GM18519 (cell line): ENCODE results near the gene MARCHF10.

Experiments used
- ATAC-seq: cut with Tn5 transposase; IDR thresholded peaks from one replicate; pipeline ENCODE4 v1.9.1; 2021; ENCODE audit warnings: mild to moderate bottlenecking, moderate library complexity; ENCODE audit not compliant: unreplicated experiment, low FRiP score

The MARCHF10 gene

GRCh38 chr17:62684179-62684578 lies 123.9 kb downstream of the MARCHF10 start:
- no peak for ATAC-seq

- ATAC-seq = no peak
Observed at GRCh38 chr17:62681939-62682381, 126.2 kb downstream of the MARCHF10 start.

DNA sequence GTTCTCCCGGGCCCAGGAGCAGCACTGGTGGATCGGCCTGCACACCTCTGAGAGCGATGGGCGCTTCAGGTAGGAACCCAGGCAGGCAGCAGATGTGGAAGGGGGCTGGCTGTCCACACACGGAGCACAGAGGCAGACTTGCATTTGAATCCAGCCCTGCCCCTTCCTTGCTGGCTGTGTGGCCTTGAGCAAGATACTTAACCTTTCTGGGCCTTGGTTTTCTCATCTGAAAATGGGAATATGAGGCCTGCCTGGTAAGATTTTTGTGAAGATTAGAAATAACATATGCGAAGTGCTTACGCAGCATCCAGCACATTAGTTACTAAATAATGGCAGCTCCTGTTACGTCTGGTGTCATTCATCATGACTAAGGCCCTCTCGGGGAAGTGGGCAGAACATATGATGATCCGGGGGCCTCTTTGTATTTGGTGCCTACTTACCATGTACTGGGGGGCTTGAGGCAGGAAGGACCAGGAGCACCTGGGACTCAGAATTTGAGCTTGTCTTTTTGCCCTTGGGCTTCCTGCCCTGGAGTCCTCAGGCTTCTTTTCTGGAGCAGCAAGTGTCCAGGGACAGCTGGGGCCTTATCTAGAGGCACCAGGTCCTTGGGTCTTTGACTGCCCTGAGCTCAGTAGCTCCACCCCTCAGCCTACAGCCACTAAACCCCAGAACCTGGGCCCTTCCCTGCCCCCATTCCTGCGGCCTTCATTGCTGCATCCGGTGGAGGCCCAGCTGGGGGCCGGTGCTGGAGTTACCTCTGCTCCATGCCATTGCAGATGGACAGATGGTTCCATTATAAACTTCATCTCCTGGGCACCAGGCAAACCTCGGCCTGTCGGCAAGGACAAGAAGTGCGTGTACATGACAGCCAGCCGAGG lies 126.8 kb downstream of the MARCHF10 start:
- ATAC-seq = no peak

DNA sequence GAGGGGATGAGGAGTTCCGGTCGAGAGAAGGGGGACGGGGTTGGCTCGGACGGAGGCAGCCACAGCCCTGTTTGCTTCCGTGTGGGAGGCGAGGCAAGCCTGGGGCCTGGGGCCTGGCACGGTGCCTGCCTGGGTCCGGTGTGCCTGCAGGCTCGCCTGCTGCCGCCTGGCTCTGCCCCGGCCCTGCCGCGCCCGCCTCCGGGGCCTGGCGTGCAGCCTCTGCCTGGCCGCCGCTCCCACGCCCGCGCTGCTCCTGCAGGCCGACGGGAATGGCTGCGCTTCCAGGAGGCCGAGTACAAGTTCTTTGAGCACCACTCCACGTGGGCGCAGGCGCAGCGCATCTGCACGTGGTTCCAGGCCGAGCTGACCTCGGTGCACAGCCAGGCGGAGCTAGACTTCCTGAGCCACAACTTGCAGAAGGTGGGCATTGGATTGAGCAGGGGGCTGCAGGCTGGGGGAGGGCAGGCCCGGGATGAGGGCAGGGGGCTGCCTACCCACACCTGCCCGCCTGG lies 127.5 kb downstream of the MARCHF10 start:
- ATAC-seq = no peak

- ATAC-seq = no peak
Observed at GRCh38 chr17:62679866-62680377, 128.2 kb downstream of the MARCHF10 start.

DNA sequence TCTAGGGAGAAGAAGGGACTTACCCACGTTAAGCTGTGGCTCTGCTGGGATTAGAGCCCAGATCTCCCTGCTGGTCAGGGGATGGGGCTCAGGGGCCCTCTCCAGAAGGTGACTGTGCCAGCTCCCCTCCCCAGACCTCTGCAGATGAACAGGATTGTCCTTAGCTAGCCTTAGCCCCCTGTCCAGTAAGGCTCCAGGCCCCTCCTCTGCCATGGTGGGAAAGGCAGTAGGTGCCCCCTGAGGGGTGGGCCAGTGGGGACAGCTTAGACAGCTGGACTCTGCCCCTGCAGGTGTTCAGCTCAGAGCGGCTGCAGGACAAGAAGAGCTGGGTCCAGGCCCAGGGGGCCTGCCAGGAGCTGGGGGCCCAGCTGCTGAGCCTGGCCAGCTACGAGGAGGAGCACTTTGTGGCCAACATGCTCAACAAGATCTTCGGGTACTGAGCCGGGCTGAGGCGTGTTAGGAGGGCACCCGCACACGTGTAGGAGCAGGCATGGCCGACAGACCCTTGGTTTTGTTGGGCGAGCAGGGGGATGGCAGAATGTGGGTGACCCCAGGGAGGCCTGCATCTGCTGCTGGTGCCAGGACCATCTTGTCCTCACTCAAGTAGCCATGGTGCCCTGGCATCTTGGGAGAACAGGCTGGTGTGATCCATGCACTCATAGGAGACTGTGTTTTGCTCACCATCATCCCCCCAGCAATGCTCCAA lies 129.7 kb downstream of the MARCHF10 start:
- ATAC-seq = no peak

GRCh38 chr17:62676952-62677596 lies 131.0 kb downstream of the MARCHF10 start:
- no peak for ATAC-seq

DNA sequence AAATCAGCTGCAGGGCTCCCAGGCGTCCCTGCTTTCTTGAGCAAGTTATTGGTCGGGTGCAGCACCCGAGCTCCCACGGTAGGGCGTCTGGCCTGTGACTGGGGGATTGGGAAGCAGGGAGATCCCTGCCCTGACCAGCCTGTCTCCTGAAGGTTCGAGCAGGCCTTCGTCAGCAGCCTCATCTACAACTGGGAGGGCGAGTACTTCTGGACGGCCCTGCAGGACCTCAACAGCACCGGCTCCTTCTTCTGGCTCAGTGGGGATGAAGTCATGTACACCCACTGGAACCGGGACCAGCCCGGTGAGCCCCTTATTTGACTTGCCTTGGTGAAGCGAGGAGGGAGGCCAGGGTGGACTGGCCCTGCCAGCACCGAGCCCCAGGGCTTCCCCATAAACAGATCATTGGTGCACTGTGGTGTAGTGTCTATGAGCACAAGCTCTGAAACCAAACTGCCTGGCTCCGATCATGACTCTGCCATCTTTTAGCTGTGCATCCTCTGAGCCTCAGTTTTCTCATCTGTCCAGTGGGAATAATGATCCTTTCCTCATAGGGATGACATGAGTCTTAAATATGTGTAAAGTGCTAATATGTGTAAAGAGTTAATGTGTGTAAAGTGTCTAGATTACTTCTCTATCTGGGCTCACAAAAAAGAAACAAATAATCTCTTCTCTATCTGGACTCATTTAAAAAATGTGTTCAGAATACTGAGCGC lies 131.7 kb downstream of the MARCHF10 start:
- no peak for ATAC-seq

DNA sequence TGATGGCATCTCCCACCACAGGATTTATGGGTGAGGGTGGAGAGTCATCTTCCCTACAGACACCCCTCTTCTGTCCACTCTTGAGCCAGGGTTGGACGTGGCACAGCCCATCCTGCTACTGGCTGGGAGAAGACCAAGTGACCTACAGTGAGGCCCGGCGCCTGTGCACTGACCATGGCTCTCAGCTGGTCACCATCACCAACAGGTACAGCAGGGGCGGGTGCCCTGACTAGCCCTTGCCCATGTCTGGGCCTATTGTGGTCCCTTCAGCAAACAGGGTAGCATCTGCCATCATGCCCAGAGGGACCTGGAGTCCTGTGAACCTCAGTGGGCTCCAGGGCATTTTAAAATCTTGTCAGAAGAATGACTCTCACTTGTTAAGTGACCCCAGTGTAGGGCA lies 132.4 kb downstream of the MARCHF10 start:
- no peak for ATAC-seq

DNA sequence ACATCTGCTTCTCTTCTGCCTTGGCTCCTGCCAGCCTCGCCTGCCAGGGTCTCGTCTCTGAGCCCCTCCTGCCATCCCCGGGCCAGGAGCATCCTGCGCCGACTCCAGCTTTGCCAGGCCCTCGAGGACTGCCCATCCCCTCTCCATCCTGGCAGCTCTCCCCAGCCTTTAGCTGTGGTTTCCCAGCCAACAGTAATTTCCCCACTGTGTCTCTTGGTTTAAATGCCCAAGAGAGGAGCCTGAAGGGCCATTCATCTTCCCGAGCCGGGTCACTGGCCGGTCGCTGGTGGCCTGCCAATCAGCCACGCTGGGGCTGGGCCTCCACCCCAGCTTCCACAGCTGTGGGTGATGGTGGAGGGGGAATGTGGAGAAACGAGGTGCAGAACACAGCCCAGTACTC lies 132.9 kb downstream of the MARCHF10 start:
- ATAC-seq = no peak

GRCh38 chr17:62674841-62675240 lies 133.3 kb downstream of the MARCHF10 start:
- no peak for ATAC-seq

DNA sequence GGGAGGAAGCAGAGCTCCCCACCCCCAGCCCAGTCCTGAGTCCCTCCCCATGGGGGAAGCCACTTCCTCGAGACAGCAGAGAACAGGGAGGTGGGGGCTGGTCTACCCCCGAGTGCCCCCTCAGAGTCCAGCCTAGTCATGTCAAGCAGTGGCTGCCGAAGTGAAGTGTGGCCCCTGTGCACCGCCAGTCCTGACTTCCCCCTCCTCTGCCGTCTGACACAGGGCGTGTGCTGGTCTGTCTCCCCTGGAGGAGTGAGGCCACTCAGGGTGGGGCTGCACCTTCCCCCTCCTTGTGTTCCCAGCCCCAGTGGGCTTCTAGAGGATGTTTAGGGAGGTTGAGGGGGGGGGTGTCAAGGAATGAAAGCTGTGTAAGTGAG lies 133.8 kb downstream of the MARCHF10 start:
- no peak for ATAC-seq

GRCh38 chr17:62673614-62674362 lies 134.3 kb downstream of the MARCHF10 start:
- no peak for ATAC-seq

DNA sequence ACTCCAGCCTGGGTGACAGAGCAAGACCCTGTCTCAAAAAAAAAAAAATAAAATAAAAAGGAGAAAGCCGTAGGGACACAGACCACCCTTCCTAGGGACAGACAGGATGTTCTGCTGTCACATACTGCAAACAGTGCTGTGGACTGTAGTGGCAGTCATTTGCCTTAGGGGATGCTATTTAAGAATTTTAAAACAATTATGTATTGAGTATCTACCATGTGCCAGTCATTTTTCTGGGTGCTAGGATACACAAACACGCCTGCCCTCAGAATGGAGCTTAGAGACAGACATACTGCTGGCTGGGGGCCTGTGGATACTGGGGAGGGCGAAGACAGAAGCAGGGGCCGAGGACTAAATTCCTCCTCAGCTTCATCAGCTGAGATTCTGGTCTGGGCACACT lies 135.2 kb downstream of the MARCHF10 start:
- no peak for ATAC-seq

- ATAC-seq = no peak
Observed at GRCh38 chr17:62671553-62671952, 136.6 kb downstream of the MARCHF10 start.

DNA sequence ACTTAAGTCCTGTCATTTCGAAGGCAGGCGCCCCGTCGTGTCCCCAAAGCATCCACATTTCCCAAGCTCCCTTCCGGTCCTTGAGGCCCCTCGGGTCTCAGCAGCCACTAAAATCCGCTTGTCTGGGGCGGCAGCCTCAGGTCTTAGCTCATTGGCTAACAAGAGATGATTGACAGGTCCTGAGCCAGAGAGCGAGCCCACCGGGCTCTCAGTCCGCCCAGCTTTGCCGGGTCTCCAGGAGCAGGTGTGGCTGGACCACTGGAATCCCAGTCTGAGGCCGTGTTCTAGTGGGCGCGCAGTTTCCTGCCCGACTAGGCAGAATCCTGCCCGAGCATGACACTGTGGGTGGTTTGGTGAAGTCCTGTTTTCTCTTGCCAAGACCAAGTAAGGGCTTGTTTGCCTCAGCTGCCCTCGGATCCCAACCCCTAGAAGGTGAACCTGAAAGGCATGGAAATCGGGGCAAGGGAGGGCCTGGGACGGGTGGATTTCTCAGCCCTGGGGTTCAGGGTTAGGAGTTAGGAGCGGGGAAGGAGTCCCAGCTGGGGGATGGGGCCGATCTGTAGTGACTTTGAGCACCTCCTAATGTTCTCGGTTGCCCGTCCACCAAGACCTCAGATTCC lies 137.8 kb downstream of the MARCHF10 start:
- ATAC-seq = no peak

DNA sequence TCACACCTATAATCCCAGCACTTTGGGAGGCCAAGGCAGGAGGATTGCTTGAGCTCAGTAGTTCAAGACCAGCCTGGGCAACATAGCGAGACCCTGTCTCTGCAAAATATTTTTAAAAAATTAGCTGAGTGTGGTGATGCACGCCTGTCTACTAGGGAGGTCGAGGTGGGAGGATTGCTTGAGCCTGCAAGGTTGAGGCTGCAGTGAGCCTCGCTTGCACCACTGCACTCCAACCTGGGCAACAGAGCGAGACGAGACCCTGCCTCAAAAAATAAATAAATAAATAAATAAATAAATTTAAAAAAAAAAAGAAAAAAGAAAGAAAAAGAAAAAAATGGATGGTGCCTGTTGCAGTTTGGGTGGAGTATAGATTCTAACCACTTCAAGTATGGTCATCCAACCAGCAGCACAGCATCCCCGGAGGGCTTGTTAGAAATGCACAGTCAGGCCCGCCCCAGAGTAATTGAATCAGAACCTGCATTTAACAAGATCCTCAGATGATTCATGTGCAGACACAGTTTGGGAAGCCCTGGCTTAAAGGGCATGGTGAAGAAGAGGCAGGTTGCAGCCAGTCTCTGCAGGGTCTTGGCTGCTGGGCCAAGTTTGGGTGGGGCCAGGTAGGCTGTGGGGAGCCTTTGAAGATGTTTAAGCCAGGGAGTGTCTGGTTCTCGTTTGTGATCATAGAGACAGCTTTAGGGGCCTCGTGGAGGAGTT lies 139.9 kb downstream of the MARCHF10 start:
- ATAC-seq = no peak

DNA sequence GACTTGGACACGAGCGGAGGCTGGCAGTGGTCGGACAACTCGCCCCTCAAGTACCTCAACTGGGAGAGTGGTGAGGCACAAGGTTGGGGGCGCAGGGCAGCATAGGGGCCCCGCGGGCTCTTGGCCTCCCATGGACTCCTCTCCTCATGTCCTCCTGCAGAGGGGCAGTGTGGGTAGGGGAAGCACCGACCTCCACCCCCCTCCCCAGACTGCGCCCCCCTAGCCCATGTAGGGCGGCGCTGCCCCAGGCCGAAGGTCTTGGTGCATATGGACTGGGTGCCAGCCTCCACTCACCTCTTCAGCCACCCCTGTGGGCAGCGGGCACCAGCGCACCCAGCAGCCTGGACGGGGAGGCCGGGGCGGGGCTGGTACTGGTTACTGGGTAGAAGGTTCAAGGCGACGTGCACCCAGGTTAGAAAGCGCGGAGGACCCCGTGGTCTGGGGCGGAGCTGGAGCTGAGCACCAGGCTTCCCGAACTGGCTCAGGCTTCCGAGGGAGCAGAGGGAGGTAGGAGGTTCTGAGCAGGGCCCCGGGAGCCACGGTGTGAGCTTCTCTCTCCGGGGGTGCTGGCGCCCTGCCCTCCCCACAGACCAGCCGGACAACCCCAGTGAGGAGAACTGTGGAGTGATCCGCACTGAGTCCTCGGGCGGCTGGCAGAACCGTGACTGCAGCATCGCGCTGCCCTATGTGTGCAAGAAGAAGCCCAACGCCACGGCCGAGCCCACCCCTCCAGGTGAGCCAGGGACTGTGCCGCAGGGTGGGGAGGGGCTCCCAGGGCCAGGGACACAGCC lies 141.1 kb downstream of the MARCHF10 start:
- ATAC-seq = no peak
